A549 (cell line): ENCODE measurements around the gene HSPA4. TPM values are rescaled to one million over a fixed set of nuclear protein-coding genes. Genes with fewer than 3 reads are reported as not detected.

Source experiments
- ATAC-seq, 2 experiments: fragments of 200-7000 bp in 1 of 2; fragments of >200 bp in 1 of 2; cut with Nextera tagmentation in 1 of 2; cut with Tn5 transposase in 1 of 2; 3 replicates each; pipeline versions ENCODE4 v1.8.0 to v1.9.1; 2018 to 2020; ENCODE audit warnings: mild to moderate bottlenecking in 1 of 2, moderate library complexity in 1 of 2
- CTCF ChIA-PET: fragments of 300-600 bp; sonication (Branson Sonifier 250); formaldehyde crosslinking; extraction: SDS; loops from one replicate; lab custom pipeline; 2021; ENCODE audit warnings: antibody characterized with exemption, inconsistent platforms; lab: Yijun Ruan, JAX
- POLR2A ChIA-PET: fragments of 350-600 bp; formaldehyde crosslinking; extraction: SDS; loops from one replicate; lab custom pipeline; 2021; ENCODE audit warnings: antibody characterized with exemption, inconsistent platforms; lab: Yijun Ruan, JAX
- DNase-seq, 2 experiments: peaks; one replicate each; pipeline versions ENCODE4 v3.0.0 to v3.0.0-alpha.2; 2011 to 2016; ENCODE audit warnings: low read depth in 1 of 2, low spot score in 1 of 2
- FAIRE-seq: peaks from 2 replicates; lab custom pipeline; 2011; peaks lifted over from hg19 to GRCh38; lab: Jason Lieb, UNC
- H3K27ac ChIP-seq, 2 experiments: fragments of >200 bp; sonication (Bioruptor Twin); formaldehyde crosslinking; 3 replicates each; pipeline ENCODE4 v1.5.1; 2016 to 2017
- H3K4me1 ChIP-seq: fragments of >200 bp; sonication (Bioruptor Twin); formaldehyde crosslinking; 3 replicates; pipeline ENCODE4 v1.6.1; 2016
- H3K4me2 ChIP-seq: fragments of >200 bp; sonication (Bioruptor Twin); formaldehyde crosslinking; 3 replicates; pipeline ENCODE4 v1.6.1; 2016
- H3K4me3 ChIP-seq: fragments of >200 bp; sonication (Bioruptor Twin); formaldehyde crosslinking; 3 replicates; pipeline ENCODE4 v1.5.1; 2016
- H3K9me3 ChIP-seq: fragments of >200 bp; sonication (Bioruptor Twin); formaldehyde crosslinking; 3 replicates; pipeline ENCODE4 v1.6.1; 2016
- CBX8 ChIP-seq: fragments of 200-600 bp; sonication (generic); IDR thresholded peaks from 2 replicates; pipeline ENCODE4 v1.6.1; 2016
- CHD2 ChIP-seq: fragments of 150-350 bp; IDR thresholded peaks from 2 replicates; pipeline ENCODE4 v1.6.1; 2014; ENCODE audit warnings: low read length; ENCODE audit not compliant: partially characterized antibody
- CHD4 ChIP-seq: fragments of 200-600 bp; sonication (generic); IDR thresholded peaks from 2 replicates; pipeline ENCODE4 v1.6.1; 2016; ENCODE audit warnings: antibody characterized with exemption, mild to moderate bottlenecking, borderline replicate concordance
- E2F6 ChIP-seq: IDR thresholded peaks from 2 replicates; pipeline ENCODE4 v1.6.1; 2012; ENCODE audit warnings: low read depth, borderline replicate concordance
- ELK1 ChIP-seq: fragments of 150-350 bp; IDR thresholded peaks from 2 replicates; pipeline ENCODE4 v1.6.1; 2014; ENCODE audit warnings: low read depth, mild to moderate bottlenecking, low read length
- EP300 ChIP-seq, 2 experiments: fragments of >200 bp; sonication (Bioruptor Twin); formaldehyde crosslinking; IDR thresholded peaks; 2 replicates in 1 of 2; 3 replicates in 1 of 2; pipeline ENCODE4 v1.6.1; 2016 to 2017
- GATA3 ChIP-seq: IDR thresholded peaks from 2 replicates; pipeline ENCODE4 v1.6.1; 2012; ENCODE audit warnings: borderline replicate concordance
- HEYL ChIP-seq: fragments of 250-450 bp; sonication (Bioruptor Pico); IDR thresholded peaks from 2 replicates; pipeline ENCODE4 v1.8.0; 2021; ENCODE audit warnings: mild to moderate bottlenecking, moderate library complexity
- HOXA7 ChIP-seq: fragments of 250-450 bp; sonication (Bioruptor Pico); IDR thresholded peaks from 2 replicates; pipeline ENCODE4 v1.5.0; 2020; ENCODE audit warnings: mild to moderate bottlenecking, moderate library complexity
- JUN ChIP-seq, 2 experiments: fragments of >200 bp; sonication (Bioruptor Twin); formaldehyde crosslinking; IDR thresholded peaks; 2 replicates in 1 of 2; 3 replicates in 1 of 2; pipeline ENCODE4 v1.6.1; 2016 to 2017
- JUNB ChIP-seq: fragments of >200 bp; sonication (Bioruptor Twin); formaldehyde crosslinking; IDR thresholded peaks from 2 replicates; pipeline ENCODE4 v1.6.1; 2016
- MAFK ChIP-seq: fragments of 450-650 bp; IDR thresholded peaks from 2 replicates; pipeline ENCODE4 v1.6.1; 2014; ENCODE audit not compliant: partially characterized antibody
- MAZ ChIP-seq: fragments of 150-350 bp; IDR thresholded peaks from 2 replicates; pipeline ENCODE4 v1.6.1; 2014; ENCODE audit warnings: antibody characterized with exemption, low read depth, low read length, borderline replicate concordance
- MYC ChIP-seq: IDR thresholded peaks from 2 replicates; pipeline ENCODE4 v1.6.1; 2012; ENCODE audit warnings: mild to moderate bottlenecking, inconsistent platforms, low read length, improper control_type of control experiment, borderline replicate concordance
- NFE2L2 ChIP-seq: fragments of 150-350 bp; conservative IDR thresholded peaks from 2 replicates; pipeline ENCODE4 v1.6.1; 2014; ENCODE audit warnings: low read length
- RAD21 ChIP-seq, 2 experiments: fragments of >200 bp in 1 of 2; sonication (Bioruptor Twin) in 1 of 2; formaldehyde crosslinking in 1 of 2; IDR thresholded peaks in 1 of 2; conservative IDR thresholded peaks in 1 of 2; 2 replicates in 1 of 2; 3 replicates in 1 of 2; pipeline ENCODE4 v1.6.1; 2012 to 2018; ENCODE audit warnings: inconsistent platforms in 1 of 2
- SREBF2 ChIP-seq: fragments of 450-650 bp; IDR thresholded peaks from 2 replicates; pipeline ENCODE4 v1.6.1; 2014; ENCODE audit warnings: mild to moderate bottlenecking, moderate library complexity
- TFCP2L1 ChIP-seq: fragments of 250-450 bp; sonication (Bioruptor Pico); IDR thresholded peaks from 2 replicates; pipeline ENCODE4 v1.5.0; 2021; ENCODE audit warnings: mild to moderate bottlenecking
- TP53 ChIP-seq: fragments of 250-450 bp; sonication (Bioruptor Pico); IDR thresholded peaks from 2 replicates; pipeline ENCODE4 v1.5.0; 2021; ENCODE audit warnings: mild to moderate bottlenecking, moderate library complexity
- ZFP36 ChIP-seq: fragments of 450-650 bp; IDR thresholded peaks from 2 replicates; pipeline ENCODE4 v1.6.1; 2014; ENCODE audit warnings: borderline replicate concordance; ENCODE audit not compliant: partially characterized antibody
- WGBS: methylation state at CpG from one replicate; pipeline ENCODE4 v1.1.6; 2017; ENCODE audit errors: missing lambda C conversion rate; 5-methylcytosine and 5-hydroxymethylcytosine counted together
- polyA plus RNA-seq, 4 experiments: library from polyadenylated mRNA; depleted of rRNA in 3 of 4; stranded (reverse); fragments of >200 nt; fragmentation: RNase III in 1 of 4; extraction: RNeasy Plus Mini Kit Qiagen cat#74134 plus additional on column Dnase treatment in 1 of 4; gene quantifications; 2 replicates in 3 of 4; 3 replicates in 1 of 4; pipeline ENCODE4 v1.2.3, GENCODE V29; 2011 to 2017
- TF ChIP-seq, protein P1 (sequence below): fragments of >200 bp; sonication (Bioruptor Twin); formaldehyde crosslinking; IDR thresholded peaks from 2 replicates; pipeline ENCODE4 v1.6.1; 2016
- TF ChIP-seq, protein P2 (sequence below): fragments of 250-450 bp; sonication (Bioruptor Pico); IDR thresholded peaks from 2 replicates; pipeline ENCODE4 v1.5.0; 2021; ENCODE audit warnings: mild to moderate bottlenecking, moderate library complexity, borderline replicate concordance

HSPA4 gene
- polyA plus RNA-seq, 2 of the 4 experiments (the other 2 are of a cell fraction) = 160 to 166 TPM

GRCh38 chr5:133106761-133107572 is 55.2 kb downstream of the HSPA4 start:
- ChIA-PET CTCF (interaction anchor here (0.9 to 3.3 kb wide), 5 partner anchors 16 to 181 kb away, joined by 3 to 22 read pairs (median 3); no protein-coding TSS in a partner anchor), POLR2A (interaction anchor here (0.6 kb wide), 1 partner anchor 28 kb away, joined by 4 read pairs; no protein-coding TSS in a partner anchor)
- WGBS = 88% methylated on average over 8 of the region's 8 CpGs
- Histone ChIP-seq H3K27ac (no peak overlapping the region), H3K4me2 (no peak overlapping the region), H3K4me1 (peaks cover 13% of the 10 kb centered on the region; the same call in 2 of the 3 replicates), H3K4me3 (no peak overlapping the region), H3K9me3 (no peaks in the 10 kb centered on the region)
- no peak for DNase-seq
- ATAC-seq = peak; percentile 2 to 7; a peak in 1 of 6 replicates
- no peak for FAIRE-seq
- TF ChIP-seq TP53 (CRISPR knock-in tag) (no peak), HOXA7 (CRISPR knock-in tag) (peak; percentile 39; the same call in 1 of the 2 replicates)

DNA sequence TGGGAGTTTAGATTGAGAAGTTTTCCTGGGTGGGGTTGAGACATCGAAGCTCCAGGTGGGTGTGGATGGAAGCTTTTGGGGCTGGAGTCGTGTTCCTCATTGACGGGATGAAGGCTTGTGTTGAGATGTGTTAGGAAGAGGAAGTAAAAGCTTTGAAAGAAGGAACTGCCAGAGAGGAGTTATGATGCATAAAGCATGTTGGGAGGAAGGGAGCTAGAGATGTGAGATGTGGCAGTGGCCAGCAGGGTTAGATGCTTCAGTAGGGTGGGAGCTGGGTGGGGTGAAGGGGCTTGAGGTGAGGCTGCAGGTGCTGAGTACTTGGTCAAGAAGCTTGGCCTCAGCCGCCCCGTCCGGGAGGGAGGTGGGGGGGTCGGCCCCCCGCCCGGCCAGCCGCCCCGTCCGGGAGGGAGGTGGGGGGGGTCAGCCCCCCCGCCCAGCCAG is 56.7 kb downstream of the HSPA4 start:
- CTCF ChIA-PET = interaction anchor here (1.2 to 3.3 kb wide), 2 partner anchors 140 to 180 kb away, joined by 7 to 22 read pairs; no protein-coding TSS in a partner anchor
- ATAC-seq (peak; percentile 31 to 33; a peak in 3 of 6 replicates), DNase-seq (no peak)

GRCh38 chr5:133109655-133110483 is 58.1 kb downstream of the HSPA4 start:
- ATAC-seq (peak in 1 of 2 experiments; percentile 3; a peak in 1 of 6 replicates), FAIRE-seq (no peak), DNase-seq (no peak)
- 82% methylated on average over 6 of the region's 6 CpGs for WGBS
- TF ChIP-seq CHD2 (no peak), ELK1 (no peak), CHD4 (no peak), TFCP2L1 (CRISPR knock-in tag) (no peak), JUNB (no peak), HEYL (CRISPR knock-in tag) (no peak), ZFP36 (no peak), CBX8 (no peak), E2F6 (no peak), SREBF2 (no peak), MAFK (no peak), GATA3 (no peak)
- ChIA-PET CTCF (interaction anchor here (0.6 to 12.7 kb wide), 33 partner anchors 10 to 930 kb away, joined by 3 to 302 read pairs (median 5); partner anchors contain the start of gene FSTL4), POLR2A (interaction anchor here (0.9 kb wide), 1 partner anchor 136 kb away, joined by 4 read pairs; no protein-coding TSS in a partner anchor)
- Histone ChIP-seq H3K4me3 (no peak overlapping the region), H3K9me3 (no peaks in the 10 kb centered on the region), H3K4me1 (peaks cover 13% of the 10 kb centered on the region; the same call in 2 of the 3 replicates), H3K4me2 (no peak overlapping the region), H3K27ac (no peak overlapping the region)

More for the DNA sequence above, 56.7 kb downstream of the HSPA4 start:
- Histone ChIP-seq H3K9me3 (no peaks in the 10 kb centered on the region), H3K27ac (0 out of 6 replicates have a peak overlapping the region, but pooled peaks of 1 of the 2 experiments have one; percentile 6), H3K4me2 (peak overlapping the region; percentile 4; the same call in 2 of the 3 replicates), H3K4me3 (no peak overlapping the region), H3K4me1 (peaks cover 13% of the 10 kb centered on the region; the same call in 2 of the 3 replicates)
- TF ChIP-seq SREBF2 (no peak), MAZ (no peak), CHD2 (no peak), CBX8 (no peak), NFE2L2 (no peak), EP300 (IDR thresholded peaks at IDR 0.05) (no peak), MYC (no peak), HOXA7 (CRISPR knock-in tag) (no peak), JUN (IDR thresholded peaks at IDR 0.05) (no peak), RAD21 (conservative IDR thresholded peaks at IDR 0.05 in 1 of 2, IDR thresholded peaks at IDR 0.05 in 1 of 2) (no peak)
- TF ChIP-seq, protein P1, sequence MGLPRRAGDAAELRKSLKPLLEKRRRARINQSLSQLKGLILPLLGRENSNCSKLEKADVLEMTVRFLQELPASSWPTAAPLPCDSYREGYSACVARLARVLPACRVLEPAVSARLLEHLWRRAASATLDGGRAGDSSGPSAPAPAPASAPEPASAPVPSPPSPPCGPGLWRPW = no peak
- TF ChIP-seq, protein P2, sequence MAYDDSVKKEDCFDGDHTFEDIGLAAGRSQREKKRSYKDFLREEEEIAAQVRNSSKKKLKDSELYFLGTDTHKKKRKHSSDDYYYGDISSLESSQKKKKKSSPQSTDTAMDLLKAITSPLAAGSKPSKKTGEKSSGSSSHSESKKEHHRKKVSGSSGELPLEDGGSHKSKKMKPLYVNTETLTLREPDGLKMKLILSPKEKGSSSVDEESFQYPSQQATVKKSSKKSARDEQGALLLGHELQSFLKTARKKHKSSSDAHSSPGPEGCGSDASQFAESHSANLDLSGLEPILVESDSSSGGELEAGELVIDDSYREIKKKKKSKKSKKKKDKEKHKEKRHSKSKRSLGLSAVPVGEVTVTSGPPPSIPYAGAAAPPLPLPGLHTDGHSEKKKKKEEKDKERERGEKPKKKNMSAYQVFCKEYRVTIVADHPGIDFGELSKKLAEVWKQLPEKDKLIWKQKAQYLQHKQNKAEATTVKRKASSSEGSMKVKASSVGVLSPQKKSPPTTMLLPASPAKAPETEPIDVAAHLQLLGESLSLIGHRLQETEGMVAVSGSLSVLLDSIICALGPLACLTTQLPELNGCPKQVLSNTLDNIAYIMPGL = no peak
- 40% methylated on average over 6 of the region's 13 CpGs for WGBS
- FAIRE-seq = no peak
- POLR2A ChIA-PET = no interaction called here
